Muscle of back (tissue), 13 donors: Measurements from ENCODE around the gene HYI. TPM values are rescaled to one million over a fixed set of nuclear protein-coding genes. Genes with fewer than 3 reads are reported as not detected.
"Not testable (repeated sequence)": the region's sequence is repeated elsewhere in the genome, so short reads cannot be mapped to it uniquely, and the experiment has no call there.

ENCODE experiments used
- DNase-seq, 3 donors: peaks; one replicate each; pipeline versions ENCODE4 v3.0.0 to v3.0.0-alpha.2; 2013
- long read RNA-seq, 9 donors: transcript quantifications; one replicate each; lab custom pipeline, GENCODE V29; 2026
- polyA plus RNA-seq, 10 donors: library from polyadenylated mRNA; unstranded; fragments of 120-200 nt; gene quantifications; one replicate each; pipeline ENCODE4 v1.2.1, GENCODE V29; 2013; ENCODE audit not compliant: insufficient read length in 10 of 10

Gene HYI, protein sequence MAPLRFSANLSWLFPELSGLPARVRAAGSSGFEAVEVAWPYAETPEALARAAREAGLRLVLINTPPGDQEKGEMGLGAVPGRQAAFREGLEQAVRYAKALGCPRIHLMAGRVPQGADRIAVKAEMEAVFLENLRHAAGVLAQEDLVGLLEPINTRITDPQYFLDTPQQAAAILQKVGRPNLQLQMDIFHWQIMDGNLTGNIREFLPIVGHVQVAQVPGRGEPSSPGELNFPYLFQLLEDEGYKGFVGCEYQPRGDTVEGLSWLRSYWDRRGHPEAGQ
- 10 to 100 TPM; 14.1 to 25.4 (median 18.8) TPM for polyA plus RNA-seq
- long read RNA-seq, donor 1, transcript HYI-204 (8 exons, 1,066 nt), result major isoform, 6 of 11 reads
- long read RNA-seq, donor 1, partial matches to known transcripts, result 0 of 11 reads
- long read RNA-seq, donor 1, other reads (novel, unspliced or antisense), result 0 of 11 reads
- long read RNA-seq, donor 2, partial matches to known transcripts, result 0 of 8 reads
- long read RNA-seq, donor 2, other reads (novel, unspliced or antisense), result 0 of 8 reads
- long read RNA-seq, donor 3, result 0 reads
- long read RNA-seq, donor 4, partial matches to known transcripts, result 0 of 7 reads
- long read RNA-seq, donor 4, other reads (novel, unspliced or antisense), result 0 of 7 reads
- long read RNA-seq, donor 5, transcript HYI-204 (8 exons, 1,066 nt), result major isoform, 10 of 14 reads
- long read RNA-seq, donor 5, partial matches to known transcripts, result 0 of 14 reads
- long read RNA-seq, donor 5, other reads (novel, unspliced or antisense), result 0 of 14 reads
- long read RNA-seq, donor 6, partial matches to known transcripts, result 0 of 6 reads
- long read RNA-seq, donor 6, other reads (novel, unspliced or antisense), result 0 of 6 reads
- long read RNA-seq, donor 7, partial matches to known transcripts, result 0 of 7 reads
- long read RNA-seq, donor 7, other reads (novel, unspliced or antisense), result 0 of 7 reads
- long read RNA-seq, donor 8, partial matches to known transcripts, result 0 of 7 reads
- long read RNA-seq, donor 8, other reads (novel, unspliced or antisense), result 0 of 7 reads
- long read RNA-seq, donor 9, partial matches to known transcripts, result 0 of 3 reads
- long read RNA-seq, donor 9, other reads (novel, unspliced or antisense), result 0 of 3 reads

DNA sequence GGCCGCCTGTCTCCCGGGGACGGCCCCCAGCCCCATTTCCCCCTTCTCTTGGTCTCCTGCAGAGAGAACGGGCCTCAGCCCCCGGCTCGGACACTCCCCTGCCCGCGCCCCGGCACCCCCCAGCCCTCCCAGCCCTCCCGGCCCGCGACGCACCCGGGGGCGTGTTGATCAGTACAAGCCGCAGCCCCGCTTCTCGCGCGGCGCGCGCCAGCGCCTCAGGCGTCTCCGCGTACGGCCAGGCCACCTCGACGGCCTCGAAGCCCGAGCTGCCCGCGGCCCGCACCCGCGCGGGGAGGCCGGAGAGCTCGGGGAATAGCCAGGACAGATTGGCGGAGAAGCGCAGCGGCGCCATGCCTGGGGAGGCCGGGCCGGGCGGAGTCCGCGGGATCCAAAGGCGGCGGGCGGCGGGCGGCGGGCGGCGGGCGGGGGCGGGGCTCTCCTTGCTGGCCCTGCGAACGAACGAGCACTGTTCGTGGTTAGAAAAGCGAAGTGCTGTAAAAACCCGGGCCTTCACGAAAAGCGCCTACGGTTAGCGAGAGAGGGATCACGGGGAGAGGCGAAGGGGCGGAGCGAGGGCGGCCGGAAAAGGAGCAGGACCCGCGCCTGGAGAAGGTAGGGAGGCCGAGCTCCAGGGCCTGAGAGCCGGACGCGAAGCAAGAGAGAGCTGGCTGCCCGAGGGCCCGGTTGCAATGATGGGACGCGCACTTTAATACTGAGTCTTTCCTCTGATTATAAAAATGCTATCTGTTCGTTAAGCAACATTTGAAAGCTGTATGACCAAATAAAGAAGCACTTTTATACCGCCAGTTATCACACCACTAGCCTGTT is at the start of gene HYI:
TSS of gene HYI (minus strand) at position 490 of the 828 bp plus-strand sequence. CDS start at position 352, 138 bp downstream.
- DNase-seq, result peak; percentile 85 to 93 (median 85)

DNA sequence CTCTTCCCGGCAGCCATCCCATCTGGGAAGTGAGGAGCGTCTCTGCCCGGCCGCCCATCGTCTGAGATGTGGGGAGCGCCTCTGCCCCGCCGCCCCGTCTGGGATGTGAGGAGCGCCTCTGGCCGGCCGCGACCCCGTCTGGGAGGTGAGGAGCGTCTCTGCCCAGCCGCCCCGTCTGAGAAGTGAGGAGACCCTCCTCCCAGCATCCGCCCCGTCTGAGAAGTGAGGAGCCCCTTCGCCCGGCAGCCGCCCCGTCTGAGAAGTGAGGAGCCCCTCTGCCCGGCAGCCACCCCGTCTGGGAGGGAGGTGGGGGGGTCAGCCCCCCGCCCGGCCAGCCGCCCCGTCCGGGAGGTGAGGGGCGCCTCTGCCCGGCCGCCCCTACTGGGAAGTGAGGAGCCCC is 48.1 kb upstream of the HYI start:
- not testable (repeated sequence) for DNase-seq

DNA sequence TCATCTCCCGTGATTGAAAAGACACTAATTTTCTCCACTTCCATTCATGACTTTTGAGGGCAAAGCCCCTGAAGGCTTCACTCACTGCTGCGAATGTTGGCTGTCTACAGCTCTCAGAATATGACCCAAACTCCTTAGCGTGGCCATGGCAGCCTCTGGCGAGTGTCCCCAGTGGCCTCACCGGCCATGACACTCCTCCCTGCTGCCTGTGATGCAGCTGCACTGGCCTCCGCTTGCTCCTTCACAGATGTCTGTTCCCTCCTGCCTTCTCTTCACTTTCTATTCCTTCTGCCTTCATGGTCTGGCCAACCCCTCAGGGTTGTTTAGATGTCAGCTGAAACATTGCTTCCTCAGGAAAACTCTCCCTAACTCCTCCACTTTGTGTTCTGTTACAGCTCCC is 46.2 kb upstream of the HYI start:
- peak in 1 of 3 donors; percentile 29 for DNase-seq

DNA sequence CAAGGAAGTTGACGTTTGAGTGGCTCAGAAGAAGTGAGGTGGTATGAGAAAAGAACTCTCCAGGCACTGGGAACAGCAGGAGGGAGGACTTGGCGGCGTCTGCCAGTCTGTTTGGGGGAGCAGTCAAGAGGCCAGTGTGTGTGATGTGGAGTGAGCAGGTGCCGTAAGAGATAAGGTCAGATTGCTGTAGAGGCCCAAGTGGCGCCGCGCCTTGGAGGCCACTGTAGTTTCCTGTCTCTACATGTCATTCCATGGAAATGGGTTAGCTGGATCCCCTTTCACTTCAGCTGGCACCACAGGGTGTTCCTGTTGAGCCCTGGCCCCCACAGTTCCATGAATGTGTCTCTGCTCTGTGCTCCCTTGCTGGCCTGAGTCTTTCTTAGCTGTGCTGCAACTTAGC is 41.5 kb upstream of the HYI start:
- no peak for DNase-seq

- DNase-seq, result peak in 2 of 3 donors; percentile 6 to 21
Measured at GRCh38 chr1:43493661-43494450, 40.1 kb upstream of the HYI start.

GRCh38 chr1:43492826-43493225 is 39.1 kb upstream of the HYI start:
- DNase-seq, result no peak

GRCh38 chr1:43491061-43491460 is 37.3 kb upstream of the HYI start:
- no peak for DNase-seq

DNA sequence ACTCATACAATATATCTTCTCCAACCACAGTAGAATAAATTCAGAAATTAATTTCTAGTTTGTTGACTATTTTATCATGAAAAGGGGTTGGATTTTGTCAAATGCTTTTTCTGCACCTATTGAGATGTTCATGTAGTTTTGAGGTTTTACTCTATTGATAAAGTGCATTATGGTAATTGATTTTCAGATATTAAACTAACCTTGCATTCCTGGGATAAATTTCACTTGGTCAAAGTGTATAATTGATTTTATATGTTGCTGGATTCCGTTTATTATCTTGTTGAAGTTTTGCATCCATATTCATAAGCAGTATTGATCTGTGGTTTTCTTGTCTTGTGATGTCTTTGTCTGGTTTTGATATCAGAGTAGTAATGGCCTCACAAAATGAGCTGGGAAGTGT is 34.4 kb upstream of the HYI start:
- DNase-seq, result no peak

DNA sequence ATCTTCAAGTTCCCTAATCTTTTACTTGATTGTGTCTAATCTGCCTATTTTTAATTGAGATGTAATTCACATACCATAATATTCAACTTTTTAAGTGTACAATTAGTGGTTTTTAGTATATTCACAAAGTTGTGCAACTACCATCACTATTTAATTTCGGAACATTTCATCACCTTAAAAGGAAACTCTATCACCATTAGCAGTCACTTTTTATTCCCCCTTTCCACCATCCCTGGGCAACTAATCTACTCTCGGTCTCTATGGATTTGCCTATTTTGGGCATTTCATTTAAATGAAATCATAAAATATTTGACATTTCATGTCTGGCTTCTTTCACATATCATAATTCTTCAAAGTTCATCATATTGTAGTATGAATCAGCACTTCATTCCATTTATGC is 30.6 kb upstream of the HYI start:
- no peak for DNase-seq

- DNase-seq, result no peak
Measured at GRCh38 chr1:43482215-43482614, 28.5 kb upstream of the HYI start.

DNA sequence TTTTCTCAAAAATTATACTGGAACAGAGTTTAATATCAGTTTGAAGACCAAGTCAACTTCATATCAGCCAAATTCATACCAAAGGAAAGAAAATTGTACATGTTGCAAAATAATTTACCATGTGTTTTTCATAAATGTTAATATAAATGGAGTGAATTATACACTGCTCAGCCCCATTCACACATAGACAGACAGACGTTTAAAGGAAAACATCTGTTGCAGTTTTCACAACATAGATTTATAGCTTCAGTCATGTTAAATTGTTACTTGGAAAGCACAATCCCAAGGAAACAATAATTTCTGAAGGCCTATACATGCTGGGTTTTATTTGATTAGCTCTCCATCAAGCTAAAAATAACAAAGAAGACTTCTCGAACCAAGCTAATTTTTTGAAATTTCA is 27.8 kb upstream of the HYI start:
- DNase-seq, result peak in 1 of 3 donors; percentile 31

DNA sequence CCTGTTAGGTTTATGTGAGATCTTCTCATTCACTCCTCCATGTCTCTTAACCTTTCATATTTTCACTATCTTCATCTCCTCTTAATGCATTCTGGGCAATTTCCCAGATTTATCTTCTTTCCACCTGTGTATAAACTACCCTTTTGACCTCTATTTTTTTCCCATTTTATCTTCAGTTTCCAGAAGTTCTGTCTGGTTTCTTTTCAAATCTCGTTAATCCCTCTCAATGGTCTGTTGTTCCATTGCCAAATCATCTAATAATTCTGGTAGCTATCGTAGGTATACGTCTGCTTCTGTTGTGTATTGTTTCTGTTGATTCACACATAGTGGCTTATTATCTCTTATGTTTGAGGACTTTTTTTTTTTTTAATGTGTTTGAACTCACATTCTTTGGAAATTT is 25.7 kb upstream of the HYI start:
- DNase-seq, result no peak

- DNase-seq, result no peak
Measured at GRCh38 chr1:43477716-43478115, 24.0 kb upstream of the HYI start.

DNA sequence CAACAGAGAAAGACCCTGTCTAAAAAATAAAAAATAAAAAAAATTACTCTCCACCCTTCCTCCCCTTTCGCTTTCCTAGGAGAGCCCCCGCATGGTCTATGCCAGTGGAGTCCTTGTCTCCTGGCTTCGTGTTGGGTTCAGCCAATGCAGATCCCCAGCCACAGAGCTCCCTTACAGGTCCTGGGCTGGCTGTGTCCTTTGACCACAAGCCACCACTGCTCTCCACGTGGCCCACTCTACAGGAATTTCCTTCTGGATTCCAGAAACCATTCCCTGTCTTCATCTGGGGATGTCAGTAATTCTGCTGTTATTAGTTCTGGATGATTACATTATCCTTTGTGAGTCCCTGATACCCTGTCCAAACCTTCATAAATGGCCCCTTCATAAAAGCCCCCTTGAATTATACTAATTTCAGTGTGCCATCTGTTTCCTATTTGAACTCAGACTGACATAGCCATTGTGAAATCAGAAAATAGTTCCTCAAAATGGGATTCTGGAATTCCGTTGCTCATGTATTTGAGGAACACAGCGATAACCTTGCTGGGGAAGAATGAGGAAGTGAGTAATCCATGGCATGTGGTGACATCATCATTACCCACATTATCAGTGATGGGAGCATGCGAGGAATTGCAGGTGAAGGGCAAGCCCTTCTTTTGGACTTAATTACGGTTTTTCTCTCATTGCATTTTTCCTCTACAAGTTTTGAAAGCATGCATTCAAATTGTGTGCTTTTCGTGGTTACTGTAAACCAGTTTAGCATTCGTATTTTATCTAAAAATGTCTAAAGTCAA is 22.1 kb upstream of the HYI start:
- peak in 1 of 3 donors; percentile 49 for DNase-seq

GRCh38 chr1:43473463-43473862 is 19.7 kb upstream of the HYI start:
- no peak for DNase-seq

GRCh38 chr1:43472463-43473151 is 18.9 kb upstream of the HYI start:
- DNase-seq, result peak in 1 of 3 donors; percentile 90

DNA sequence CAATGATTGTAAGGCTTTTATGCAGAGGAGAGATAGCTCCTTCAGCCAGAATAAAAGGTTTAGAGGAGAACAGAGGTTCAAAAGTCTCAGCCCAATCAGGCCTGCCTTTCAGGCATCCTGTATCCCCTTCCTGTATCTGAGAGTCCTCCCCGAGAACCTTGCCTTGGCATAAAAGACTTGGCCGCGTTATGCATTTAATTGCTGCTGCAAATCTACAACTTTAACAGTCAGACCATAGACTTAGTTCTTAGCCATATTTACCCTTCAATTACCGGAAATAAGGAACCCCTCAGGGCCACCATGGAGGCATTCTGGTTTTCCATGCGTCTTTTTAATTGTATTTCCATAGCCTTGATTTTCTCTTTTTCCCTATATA is 18.3 kb upstream of the HYI start:
- DNase-seq, result no peak

GRCh38 chr1:43469932-43470331 is 16.2 kb upstream of the HYI start:
- no peak for DNase-seq

DNA sequence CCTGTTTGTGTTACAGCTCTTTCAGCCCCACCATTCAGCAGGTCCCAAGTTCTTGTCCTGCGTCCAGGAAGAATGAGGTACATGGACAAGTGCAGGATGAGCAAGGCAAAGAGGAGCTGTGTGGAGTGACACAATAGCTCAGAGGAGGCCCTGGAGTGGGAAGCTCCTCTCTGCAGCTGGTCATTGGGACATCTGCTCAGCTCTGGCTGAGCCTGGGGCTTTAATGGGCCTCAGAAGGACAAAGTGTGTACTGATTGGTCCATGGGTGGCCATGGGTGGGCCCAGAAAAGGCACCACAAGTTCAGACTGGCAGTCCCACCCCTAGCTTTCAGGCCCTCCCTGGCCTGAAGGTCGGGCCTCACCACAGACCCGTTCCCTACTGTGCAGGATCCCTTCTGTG is 14.7 kb upstream of the HYI start:
- no peak for DNase-seq
